IPS DF 6.9 (cell line): ENCODE data around the gene HDAC6.
"Not testable (repeated sequence)": the region's sequence is repeated elsewhere in the genome, so short reads cannot be mapped to it uniquely, and the experiment has no call there.

Experiments
- DNase-seq: peaks from one replicate; pipeline ENCODE4 v3.0.0-alpha.2; 2013; ENCODE audit warnings: low read depth, low spot score
- H3K27ac ChIP-seq: one replicate; pipeline ENCODE4 v1.5.1; 2013; ENCODE audit warnings: low read length, control low read depth
- H3K27me3 ChIP-seq: 2 replicates; pipeline ENCODE4 v1.6.1; 2013; ENCODE audit warnings: mild to moderate bottlenecking, low read length; ENCODE audit not compliant: control insufficient read depth, insufficient read depth
- H3K36me3 ChIP-seq: 2 replicates; pipeline ENCODE4 v1.6.1; 2013; ENCODE audit warnings: low read length; ENCODE audit not compliant: control insufficient read depth, insufficient read depth
- H3K4me1 ChIP-seq: 2 replicates; pipeline ENCODE4 v1.6.1; 2013; ENCODE audit warnings: low read length; ENCODE audit not compliant: control insufficient read depth, insufficient read depth
- H3K4me3 ChIP-seq: 2 replicates; pipeline ENCODE4 v1.5.1; 2013; ENCODE audit warnings: mild to moderate bottlenecking, low read length
- H3K9me3 ChIP-seq: 2 replicates; pipeline ENCODE4 v1.6.1; 2013; ENCODE audit warnings: low read length, inconsistent platforms; ENCODE audit not compliant: control insufficient read depth, insufficient read depth
- WGBS: extraction: QIAGEN DNeasy Blood & Tissue Kit; methylation state at CpG from one replicate; pipeline ENCODE4 v1.1.7; 2013; ENCODE audit warnings: mixed read lengths, missing lambda C conversion rate; ENCODE audit not compliant: insufficient read length, insufficient coverage; 5-methylcytosine and 5-hydroxymethylcytosine counted together

The HDAC6 gene

GRCh38 chrX:48806081-48806480 lies 4.2 kb downstream of the HDAC6 start:
- Histone ChIP-seq H3K27me3 (no peaks in the 10 kb centered on the region), H3K4me1 (no peaks in the 10 kb centered on the region), H3K36me3 (peaks cover 3% of the 10 kb centered on the region; the same call in 1 of the 2 replicates), H3K9me3 (no peaks in the 10 kb centered on the region), H3K4me3 (no peak overlapping the region), H3K27ac (no peak overlapping the region)
- DNase-seq, result no peak
- no CpG with 5 or more reads among the region's 4 CpGs for WGBS

GRCh38 chrX:48813644-48814043 lies 11.8 kb downstream of the HDAC6 start:
- no CpG with 5 or more reads among the region's 8 CpGs for WGBS
- no peaks in the 10 kb centered on the region for H3K36me3 ChIP-seq
- DNase-seq, result no peak
- H3K4me1 ChIP-seq, result no peaks in the 10 kb centered on the region
- no peak overlapping the region for H3K4me3 ChIP-seq
- H3K9me3 ChIP-seq, result no peaks in the 10 kb centered on the region
- no peaks in the 10 kb centered on the region for H3K27me3 ChIP-seq
- no peak overlapping the region for H3K27ac ChIP-seq

- no peak overlapping the region for H3K4me3 ChIP-seq
- no CpG with 5 or more reads among the region's 8 CpGs for WGBS
- no peaks in the 10 kb centered on the region for H3K9me3 ChIP-seq
- no peak overlapping the region for H3K27ac ChIP-seq
- no peak for DNase-seq
- H3K36me3 ChIP-seq, result no peaks in the 10 kb centered on the region
- no peaks in the 10 kb centered on the region for H3K27me3 ChIP-seq
- no peaks in the 10 kb centered on the region for H3K4me1 ChIP-seq
Measured at GRCh38 chrX:48814722-48815121, 12.9 kb downstream of the HDAC6 start.

GRCh38 chrX:48815266-48815665 lies 13.4 kb downstream of the HDAC6 start:
- WGBS, result no CpG with 5 or more reads among the region's 8 CpGs
- no peaks in the 10 kb centered on the region for H3K4me1 ChIP-seq
- H3K27me3 ChIP-seq, result no peaks in the 10 kb centered on the region
- no peak overlapping the region for H3K4me3 ChIP-seq
- DNase-seq, result no peak
- H3K36me3 ChIP-seq, result no peaks in the 10 kb centered on the region
- no peaks in the 10 kb centered on the region for H3K9me3 ChIP-seq
- H3K27ac ChIP-seq, result no peak overlapping the region

GRCh38 chrX:48816014-48816810 lies 14.3 kb downstream of the HDAC6 start:
- no peaks in the 10 kb centered on the region for H3K36me3 ChIP-seq
- H3K4me1 ChIP-seq, result no peaks in the 10 kb centered on the region
- no peaks in the 10 kb centered on the region for H3K27me3 ChIP-seq
- H3K9me3 ChIP-seq, result no peaks in the 10 kb centered on the region
- no CpG with 5 or more reads among the region's 18 CpGs for WGBS
- no peak overlapping the region for H3K4me3 ChIP-seq
- H3K27ac ChIP-seq, result no peak overlapping the region
- DNase-seq, result no peak

- WGBS, result no CpG with 5 or more reads among the region's 16 CpGs
- Histone ChIP-seq H3K36me3 (no peaks in the 10 kb centered on the region), H3K9me3 (no peaks in the 10 kb centered on the region), H3K27ac (no peak overlapping the region), H3K4me1 (no peaks in the 10 kb centered on the region), H3K27me3 (no peaks in the 10 kb centered on the region), H3K4me3 (no peak overlapping the region)
- DNase-seq, result no peak
Measured at GRCh38 chrX:48818098-48818497, 16.2 kb downstream of the HDAC6 start.

GRCh38 chrX:48818866-48819265 lies 17.0 kb downstream of the HDAC6 start:
- H3K36me3 ChIP-seq, result 0 out of 2 replicates have a peak, but pooled peaks cover 2% of the 10 kb centered on the region
- H3K9me3 ChIP-seq, result no peaks in the 10 kb centered on the region
- no CpG with 5 or more reads among the region's 4 CpGs for WGBS
- no peak overlapping the region for H3K27ac ChIP-seq
- no peaks in the 10 kb centered on the region for H3K27me3 ChIP-seq
- DNase-seq, result no peak
- H3K4me3 ChIP-seq, result no peak overlapping the region
- H3K4me1 ChIP-seq, result no peaks in the 10 kb centered on the region

- not testable (repeated sequence) for H3K9me3 ChIP-seq
Measured at GRCh38 chrX:48819394-48819793, 17.5 kb downstream of the HDAC6 start.

GRCh38 chrX:48823053-48823452 lies 21.2 kb downstream of the HDAC6 start:
- no CpG with 5 or more reads among the region's 6 CpGs for WGBS
- no peak overlapping the region for H3K4me3 ChIP-seq
- no peaks in the 10 kb centered on the region for H3K4me1 ChIP-seq
- H3K9me3 ChIP-seq, result no peaks in the 10 kb centered on the region
- H3K36me3 ChIP-seq, result peaks cover 6% of the 10 kb centered on the region; the same call in 1 of the 2 replicates
- no peak for DNase-seq
- H3K27me3 ChIP-seq, result no peaks in the 10 kb centered on the region
- no peak overlapping the region for H3K27ac ChIP-seq

More at GRCh38 chrX:48819394-48819793, 17.5 kb downstream of the HDAC6 start:
- H3K4me1 ChIP-seq, H3K27ac ChIP-seq, H3K27me3 ChIP-seq, H3K4me3 ChIP-seq, H3K36me3 ChIP-seq, DNase-seq: not testable (repeated sequence)
- WGBS, result no CpG with 5 or more reads among the region's 9 CpGs

GRCh38 chrX:48824066-48824465 lies 22.2 kb downstream of the HDAC6 start:
- Histone ChIP-seq H3K4me3 (no peak overlapping the region), H3K36me3 (peaks cover 6% of the 10 kb centered on the region; the same call in 1 of the 2 replicates), H3K9me3 (no peaks in the 10 kb centered on the region), H3K27ac (no peak overlapping the region), H3K4me1 (no peaks in the 10 kb centered on the region), H3K27me3 (no peaks in the 10 kb centered on the region)
- WGBS, result no CpG with 5 or more reads among the region's 8 CpGs
- no peak for DNase-seq
